Measurements from ENCODE around the gene WIZ. TPM values are rescaled to one million over a fixed set of nuclear protein-coding genes. Genes with fewer than 3 reads are reported as not detected.

Gene WIZ
- polyA plus RNA-seq, 1 donor (not counting 4 experiments of a cell fraction or from before 2014, with no cell fraction given): 5.1 TPM

GRCh38 chr19:15372470-15372869, 77.3 kb downstream of the WIZ start:
- H3K27ac ChIP-seq (ENCODE audit: control insufficient read depth, insufficient read depth, low read length): no peak overlapping the region
- dilution Hi-C loops (cut with MboI; ENCODE audit: extremely low pct_ligation_motif_present, low sequenced_read_pairs): no loop called here
- DNase-seq (ENCODE audit: low read depth, low spot score) (no peak), FAIRE-seq (no peak)
- H3K4me2 ChIP-seq (ENCODE audit: control insufficient read depth, extremely low read depth, insufficient read depth, low read depth, low read length): no peak overlapping the region
- peaks cover 45 to 60% of the 10 kb centered on the region in 2 experiments for H3K36me3 ChIP-seq (ENCODE audit: control insufficient read depth in 2 of 2, extremely low read depth in 1 of 2, insufficient read depth in 2 of 2, low read length in 2 of 2)
- peaks cover 50% of the 10 kb centered on the region for H3K79me2 ChIP-seq (ENCODE audit: control insufficient read depth, insufficient read depth, low read length)
- H3K9me3 ChIP-seq (ENCODE audit: control insufficient read depth, low read depth, low read length): no peaks in the 10 kb centered on the region
- H3K4me3 ChIP-seq (ENCODE audit: control insufficient read depth in 2 of 3, extremely low read depth in 1 of 3, insufficient read depth in 2 of 3, low read depth in 1 of 3, low read length in 3 of 3): no peak overlapping the region
- no peaks in the 10 kb centered on the region for H3K27me3 ChIP-seq (ENCODE audit: control insufficient read depth, extremely low read depth, insufficient read depth, low read length)
- H3K9ac ChIP-seq (ENCODE audit: control insufficient read depth, extremely low read depth, insufficient read depth, low read length): no peak overlapping the region
- TF ChIP-seq, protein P1, sequence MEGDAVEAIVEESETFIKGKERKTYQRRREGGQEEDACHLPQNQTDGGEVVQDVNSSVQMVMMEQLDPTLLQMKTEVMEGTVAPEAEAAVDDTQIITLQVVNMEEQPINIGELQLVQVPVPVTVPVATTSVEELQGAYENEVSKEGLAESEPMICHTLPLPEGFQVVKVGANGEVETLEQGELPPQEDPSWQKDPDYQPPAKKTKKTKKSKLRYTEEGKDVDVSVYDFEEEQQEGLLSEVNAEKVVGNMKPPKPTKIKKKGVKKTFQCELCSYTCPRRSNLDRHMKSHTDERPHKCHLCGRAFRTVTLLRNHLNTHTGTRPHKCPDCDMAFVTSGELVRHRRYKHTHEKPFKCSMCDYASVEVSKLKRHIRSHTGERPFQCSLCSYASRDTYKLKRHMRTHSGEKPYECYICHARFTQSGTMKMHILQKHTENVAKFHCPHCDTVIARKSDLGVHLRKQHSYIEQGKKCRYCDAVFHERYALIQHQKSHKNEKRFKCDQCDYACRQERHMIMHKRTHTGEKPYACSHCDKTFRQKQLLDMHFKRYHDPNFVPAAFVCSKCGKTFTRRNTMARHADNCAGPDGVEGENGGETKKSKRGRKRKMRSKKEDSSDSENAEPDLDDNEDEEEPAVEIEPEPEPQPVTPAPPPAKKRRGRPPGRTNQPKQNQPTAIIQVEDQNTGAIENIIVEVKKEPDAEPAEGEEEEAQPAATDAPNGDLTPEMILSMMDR (optimal IDR thresholded peaks at IDR 0.05 in 1 of 3, IDR thresholded peaks at IDR 0.05 in 1 of 3, conservative IDR thresholded peaks at IDR 0.05 in 1 of 3; ENCODE audit: extremely low read depth in 1 of 3, insufficient read depth in 2 of 3, low read length in 3 of 3): no peak
- TF ChIP-seq EZH2 (IDR thresholded peaks at IDR 0.05; ENCODE audit: low read length): no peak
- H3K9me1 ChIP-seq (ENCODE audit: control insufficient read depth, extremely low read depth, insufficient read depth, low read length): no peaks in the 10 kb centered on the region
- H2AFZ ChIP-seq (ENCODE audit: control insufficient read depth, low read length): no peak overlapping the region
- peaks cover 9% of the 10 kb centered on the region for H3K4me1 ChIP-seq (ENCODE audit: control insufficient read depth, extremely low read depth, insufficient read depth, low read length)
- H4K20me1 ChIP-seq (ENCODE audit: control insufficient read depth, extremely low read depth, insufficient read depth, low read length): peaks cover 4% of the 10 kb centered on the region

DNA sequence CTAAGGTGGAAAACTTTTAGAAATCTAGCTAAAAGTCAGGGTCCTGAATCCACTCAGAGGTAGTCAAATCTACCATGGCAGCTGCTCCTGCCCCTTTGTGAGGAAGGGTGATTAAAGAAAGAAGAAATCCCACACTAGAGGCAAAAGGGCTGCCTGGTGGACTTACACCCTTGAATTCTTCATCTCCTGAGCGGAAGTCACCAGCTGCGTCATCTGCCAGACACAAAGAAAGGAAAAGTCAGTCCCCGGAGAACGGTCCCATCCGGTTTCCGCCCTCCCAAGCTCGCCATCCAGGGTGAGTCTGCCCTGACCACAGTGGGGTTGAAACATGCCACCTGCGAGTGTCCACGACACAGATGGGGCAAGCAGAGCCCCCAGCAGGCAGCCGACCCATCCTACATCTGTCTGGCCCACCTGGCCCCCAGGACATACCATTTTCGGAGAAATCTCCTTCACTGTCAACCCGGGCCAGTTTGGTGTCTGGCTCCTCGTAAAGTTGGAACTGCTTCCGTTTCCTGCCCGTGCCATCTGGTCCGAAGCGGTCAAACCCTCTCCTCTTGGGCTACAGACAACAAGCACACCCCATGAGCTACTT, 77.9 kb downstream of the WIZ start:
- no peak overlapping the region for H2AFZ ChIP-seq (ENCODE audit: control insufficient read depth, low read length)
- H3K4me3 ChIP-seq (ENCODE audit: control insufficient read depth in 2 of 3, extremely low read depth in 1 of 3, insufficient read depth in 2 of 3, low read depth in 1 of 3, low read length in 3 of 3): no peak overlapping the region
- H3K9me1 ChIP-seq (ENCODE audit: control insufficient read depth, extremely low read depth, insufficient read depth, low read length): no peaks in the 10 kb centered on the region
- peaks cover 45% of the 10 kb centered on the region for H3K79me2 ChIP-seq (ENCODE audit: control insufficient read depth, insufficient read depth, low read length)
- dilution Hi-C loops (cut with MboI; ENCODE audit: extremely low pct_ligation_motif_present, low sequenced_read_pairs): no loop called here
- peaks cover 3% of the 10 kb centered on the region for H3K4me1 ChIP-seq (ENCODE audit: control insufficient read depth, extremely low read depth, insufficient read depth, low read length)
- TF ChIP-seq, protein P1 (optimal IDR thresholded peaks at IDR 0.05 in 1 of 3, IDR thresholded peaks at IDR 0.05 in 1 of 3, conservative IDR thresholded peaks at IDR 0.05 in 1 of 3; ENCODE audit: extremely low read depth in 1 of 3, insufficient read depth in 2 of 3, low read length in 3 of 3): no peak
- no peak for TF ChIP-seq EZH2 (IDR thresholded peaks at IDR 0.05; ENCODE audit: low read length)
- H3K27me3 ChIP-seq (ENCODE audit: control insufficient read depth, extremely low read depth, insufficient read depth, low read length): no peaks in the 10 kb centered on the region
- H3K36me3 ChIP-seq (ENCODE audit: control insufficient read depth in 2 of 2, extremely low read depth in 1 of 2, insufficient read depth in 2 of 2, low read length in 2 of 2): peaks cover 47 to 62% of the 10 kb centered on the region in 2 experiments
- no peak overlapping the region for H3K27ac ChIP-seq (ENCODE audit: control insufficient read depth, insufficient read depth, low read length)
- H3K4me2 ChIP-seq (ENCODE audit: control insufficient read depth, extremely low read depth, insufficient read depth, low read depth, low read length): no peak overlapping the region
- no peak for FAIRE-seq
- no peaks in the 10 kb centered on the region for H3K9me3 ChIP-seq (ENCODE audit: control insufficient read depth, low read depth, low read length)
- H4K20me1 ChIP-seq (ENCODE audit: control insufficient read depth, extremely low read depth, insufficient read depth, low read length): peaks cover 4% of the 10 kb centered on the region
- no peak overlapping the region for H3K9ac ChIP-seq (ENCODE audit: control insufficient read depth, extremely low read depth, insufficient read depth, low read length)
- no peak for DNase-seq (ENCODE audit: low read depth, low spot score)
